Ammon's horn (tissue), 1 donor: ENCODE data around the gene SAP30BP.
A peak's percentile ranks its signal among the peaks of the same experiment; 100 is the strongest.

ENCODE experiments used
- DNase-seq: peaks from one replicate; pipeline ENCODE4 v3.0.0-alpha.2; 2016; ENCODE audit warnings: low spot score

The SAP30BP gene

GRCh38 chr17:75739174-75739573, 72.0 kb downstream of the SAP30BP start:
- no peak for DNase-seq

GRCh38 chr17:75739801-75740200, 72.7 kb downstream of the SAP30BP start:
- DNase-seq, result no peak

- no peak for DNase-seq
Measured at GRCh38 chr17:75740215-75740614, 73.1 kb downstream of the SAP30BP start.

- no peak for DNase-seq
Measured at GRCh38 chr17:75740631-75741077, 73.5 kb downstream of the SAP30BP start.

- no peak for DNase-seq
Measured at GRCh38 chr17:75742337-75742736, 75.2 kb downstream of the SAP30BP start.

- no peak for DNase-seq
Measured at GRCh38 chr17:75743625-75744206, 76.6 kb downstream of the SAP30BP start.

- DNase-seq, result no peak
Measured at GRCh38 chr17:75748706-75749105, 81.6 kb downstream of the SAP30BP start.

- DNase-seq, result peak; percentile 87
Measured at GRCh38 chr17:75749545-75750389, 82.6 kb downstream of the SAP30BP start.

GRCh38 chr17:75750661-75751423, 83.7 kb downstream of the SAP30BP start:
- no peak for DNase-seq

GRCh38 chr17:75751676-75752404, 84.7 kb downstream of the SAP30BP start:
- no peak for DNase-seq

GRCh38 chr17:75752405-75752709, 85.2 kb downstream of the SAP30BP start:
- DNase-seq, result no peak

- no peak for DNase-seq
Measured at GRCh38 chr17:75752802-75753513, 85.8 kb downstream of the SAP30BP start.

GRCh38 chr17:75753514-75754377, 86.6 kb downstream of the SAP30BP start:
- peak; percentile 81 for DNase-seq

- DNase-seq, result no peak
Measured at GRCh38 chr17:75754378-75755204, 87.5 kb downstream of the SAP30BP start.

- DNase-seq, result no peak
Measured at GRCh38 chr17:75755205-75755901, 88.2 kb downstream of the SAP30BP start.

GRCh38 chr17:75755990-75756389, 88.9 kb downstream of the SAP30BP start:
- no peak for DNase-seq

GRCh38 chr17:75756451-75757085, 89.4 kb downstream of the SAP30BP start:
- DNase-seq, result no peak

- no peak for DNase-seq
Measured at GRCh38 chr17:75757086-75757681, 90.0 kb downstream of the SAP30BP start.
